Neural cell (in vitro differentiated cells): ENCODE results near the gene MAST1. TPM values are rescaled to one million over a fixed set of nuclear protein-coding genes. Genes with fewer than 3 reads are reported as not detected.

Source experiments
- H2AFZ ChIP-seq: fragments of 200-600, 300-800 bp; sonication (generic), shearing (Covaris generic); 2 replicates; pipeline ENCODE4 v1.6.0; 2014; ENCODE audit warnings: low read depth, mild to moderate bottlenecking, antibody characterized with exemption, low read length, moderate library complexity
- H3F3A ChIP-seq: fragments of 200-600 bp; shearing (Covaris generic); 2 replicates; pipeline ENCODE4 v1.6.1; 2016; ENCODE audit warnings: mild to moderate bottlenecking, moderate library complexity, mixed read lengths, antibody characterized with exemption, low read length; ENCODE audit not compliant: insufficient read depth, poor library complexity, severe bottlenecking
- H3K27ac ChIP-seq: fragments of 200-600, 300-800 bp; sonication (generic), shearing (Covaris generic); 2 replicates; pipeline ENCODE4 v1.5.1; 2014; ENCODE audit warnings: mild to moderate bottlenecking, low read length, moderate library complexity
- H3K27me3 ChIP-seq: fragments of 300-800, 200-600 bp; sonication (generic), shearing (Covaris generic); 2 replicates; pipeline ENCODE4 v1.6.0; 2014; ENCODE audit warnings: mild to moderate bottlenecking, low read depth, low read length, moderate library complexity; ENCODE audit not compliant: insufficient read depth
- H3K36me3 ChIP-seq: fragments of 300-800, 200-600 bp; sonication (generic), shearing (Covaris generic); 2 replicates; pipeline ENCODE4 v1.5.1; 2014; ENCODE audit warnings: mild to moderate bottlenecking, antibody characterized with exemption, low read length, moderate library complexity; ENCODE audit not compliant: insufficient read depth
- H3K4me2 ChIP-seq: fragments of 300-800, 200-600 bp; sonication (generic), shearing (Covaris generic); 2 replicates; pipeline ENCODE4 v1.6.0; 2014; ENCODE audit warnings: mild to moderate bottlenecking, low read length
- H3K4me3 ChIP-seq: fragments of 300-800, 200-600 bp; sonication (generic), shearing (Covaris generic); 2 replicates; pipeline ENCODE4 v1.5.1; 2014; ENCODE audit warnings: mild to moderate bottlenecking, low read length, moderate library complexity
- H3K79me2 ChIP-seq: fragments of 200-600 bp; shearing (Covaris generic); replicated peaks from 2 replicates; pipeline ENCODE4 v1.6.0; 2014; ENCODE audit warnings: mild to moderate bottlenecking, low read length, moderate library complexity; ENCODE audit not compliant: insufficient read depth
- H3K9ac ChIP-seq: fragments of 300-800, 200-600 bp; sonication (generic), shearing (Covaris generic); 2 replicates; pipeline ENCODE4 v1.6.1; 2016; ENCODE audit warnings: mild to moderate bottlenecking, low read length, mixed read lengths
- H3K9me2 ChIP-seq: fragments of 200-600 bp; shearing (Covaris generic); 2 replicates; pipeline ENCODE4 v1.6.1; 2016; ENCODE audit warnings: mild to moderate bottlenecking, low read length, mixed read lengths; ENCODE audit not compliant: insufficient read depth
- H3K9me3 ChIP-seq: fragments of 200-600, 300-800 bp; sonication (generic), shearing (Covaris generic); 2 replicates; pipeline ENCODE4 v1.6.1; 2016; ENCODE audit warnings: mild to moderate bottlenecking, mixed run types, low read length, moderate library complexity, mixed read lengths
- H4K20me1 ChIP-seq: fragments of 200-600 bp; shearing (Covaris generic); 2 replicates; pipeline ENCODE4 v1.6.1; 2016; ENCODE audit warnings: mild to moderate bottlenecking, mixed run types; ENCODE audit not compliant: insufficient read depth
- CTCF ChIP-seq: fragments of 450-650 bp; IDR thresholded peaks from 2 replicates; pipeline ENCODE4 v1.5.1; 2014; ENCODE audit warnings: antibody characterized with exemption, mild to moderate bottlenecking, moderate library complexity; ENCODE audit not compliant: poor library complexity, severe bottlenecking
- EP300 ChIP-seq: fragments of 450-650 bp; conservative IDR thresholded peaks from 2 replicates; pipeline ENCODE4 v1.6.1; 2014; ENCODE audit warnings: antibody characterized with exemption, mild to moderate bottlenecking, moderate library complexity; ENCODE audit not compliant: poor library complexity, severe bottlenecking
- EZH2 ChIP-seq: fragments of 200-600, 300-800 bp; shearing (Covaris generic), sonication (generic); IDR thresholded peaks from 2 replicates; pipeline ENCODE4 v1.6.1; 2014; ENCODE audit warnings: antibody characterized with exemption, low read length, borderline replicate concordance, mild to moderate bottlenecking; ENCODE audit not compliant: insufficient read depth, poor library complexity, severe bottlenecking
- MXI1 ChIP-seq: fragments of 450-650 bp; conservative IDR thresholded peaks from 2 replicates; pipeline ENCODE4 v1.6.1; 2014; ENCODE audit warnings: antibody characterized with exemption, mild to moderate bottlenecking; ENCODE audit not compliant: poor library complexity, severe bottlenecking
- POLR2AphosphoS5 ChIP-seq: IDR thresholded peaks from 2 replicates; pipeline ENCODE4 v1.6.1; 2012
- RAD21 ChIP-seq: fragments of 450-650 bp; conservative IDR thresholded peaks from 2 replicates; pipeline ENCODE4 v1.6.1; 2014; ENCODE audit warnings: antibody characterized with exemption, mild to moderate bottlenecking, moderate library complexity
- REST ChIP-seq: IDR thresholded peaks from 2 replicates; pipeline ENCODE4 v1.6.1; 2012; ENCODE audit warnings: borderline replicate concordance
- SMC3 ChIP-seq: fragments of 450-650 bp; conservative IDR thresholded peaks from 2 replicates; pipeline ENCODE4 v1.6.1; 2014; ENCODE audit warnings: antibody characterized with exemption, mild to moderate bottlenecking, moderate library complexity; ENCODE audit not compliant: poor library complexity
- TAF1 ChIP-seq: IDR thresholded peaks from 2 replicates; pipeline ENCODE4 v1.6.1; 2012; ENCODE audit warnings: low read depth
- polyA plus RNA-seq: library from polyadenylated mRNA; depleted of rRNA; stranded (reverse); fragments of >200 nt; gene quantifications from 2 replicates; pipeline ENCODE4 v1.2.3, GENCODE V29; 2014

The MAST1 gene
- polyA plus RNA-seq, 1 donor from 2014 or later, result 65.0 TPM

DNA sequence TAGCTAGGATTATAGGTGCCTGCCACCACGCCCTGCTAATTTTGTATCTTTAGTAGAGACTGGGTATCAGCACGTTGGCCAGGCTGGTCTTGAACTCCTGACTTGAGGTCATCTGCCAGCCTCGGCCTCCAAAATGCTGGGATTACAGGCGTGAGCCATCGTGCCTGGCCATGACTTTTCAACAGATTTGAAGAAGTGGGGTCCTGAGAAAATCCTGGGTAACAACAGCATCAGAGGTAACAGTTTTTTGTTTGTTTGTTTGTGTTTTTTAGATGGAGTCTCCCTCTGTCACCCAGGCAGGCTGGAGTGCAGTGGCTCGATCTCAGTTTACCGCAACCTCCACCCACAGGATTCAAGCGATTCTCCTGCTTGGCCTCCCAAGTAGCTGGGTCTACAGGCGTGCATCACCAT lies 43.3 kb upstream of the MAST1 start:
- Histone ChIP-seq H3K9me2 (no peaks in the 10 kb centered on the region), H3K4me3 (no peak overlapping the region), H2AFZ (no peak overlapping the region), H3K4me2 (no peak overlapping the region), H3K79me2 (peaks cover 3% of the 10 kb centered on the region), H3K9ac (no peak overlapping the region), H3K36me3 (no peaks in the 10 kb centered on the region), H3K9me3 (no peaks in the 10 kb centered on the region), H3K27ac (no peak overlapping the region), H3F3A (no peaks in the 10 kb centered on the region), H3K27me3 (peaks cover 29% of the 10 kb centered on the region), H4K20me1 (no peaks in the 10 kb centered on the region)
- TF ChIP-seq REST (no peak), CTCF (no peak), RAD21 (no peak), MXI1 (no peak), POLR2AphosphoS5 (no peak), EZH2 (no peak), SMC3 (no peak), TAF1 (no peak), EP300 (no peak)

- Histone ChIP-seq H3K9ac (no peak overlapping the region), H3K4me2 (no peak overlapping the region)
Observed at GRCh38 chr19:12796146-12797071, 41.9 kb upstream of the MAST1 start.

More at GRCh38 chr19:12796146-12797071, 41.9 kb upstream of the MAST1 start:
- no peak overlapping the region for H3K4me3 ChIP-seq
- H4K20me1 ChIP-seq, result no peaks in the 10 kb centered on the region
- H3K27ac ChIP-seq, result no peak overlapping the region
- H3F3A ChIP-seq, result no peaks in the 10 kb centered on the region
- no peak overlapping the region for H2AFZ ChIP-seq
- no peaks in the 10 kb centered on the region for H3K36me3 ChIP-seq
- peaks cover 18% of the 10 kb centered on the region for H3K27me3 ChIP-seq
- TF ChIP-seq EZH2 (no peak), POLR2AphosphoS5 (peak; percentile 36), REST (no peak), MXI1 (peak; percentile 51), RAD21 (peak; percentile 96), EP300 (no peak), TAF1 (no peak), CTCF (peak; percentile 96), SMC3 (peak; percentile 92)
- peaks cover 18% of the 10 kb centered on the region for H3K79me2 ChIP-seq
- no peaks in the 10 kb centered on the region for H3K9me2 ChIP-seq
- no peaks in the 10 kb centered on the region for H3K9me3 ChIP-seq
